PFSK-1 (cell line): ENCODE measurements around the gene PPFIBP1.

Source experiments
- POLR2AphosphoS5 ChIP-seq: IDR thresholded peaks from 2 replicates; pipeline ENCODE4 v1.6.1; 2012; ENCODE audit warnings: low read depth, mild to moderate bottlenecking, control low read depth, low read length, moderate library complexity
- REST ChIP-seq, 2 experiments: IDR thresholded peaks; 2 replicates each; pipeline versions ENCODE4 v1.6.1 to v1.8.0; 2011 to 2012; ENCODE audit warnings: low read depth in 2 of 2, low read length in 2 of 2, control low read depth in 1 of 2, inconsistent platforms in 1 of 2, mild to moderate bottlenecking in 1 of 2, moderate library complexity in 1 of 2; ENCODE audit not compliant: insufficient read depth in 1 of 2
- SIN3A ChIP-seq: IDR thresholded peaks from 2 replicates; pipeline ENCODE4 v1.6.1; 2012; ENCODE audit warnings: mild to moderate bottlenecking, low read length, moderate library complexity, borderline replicate concordance; ENCODE audit not compliant: insufficient read depth
- TAF1 ChIP-seq: IDR thresholded peaks from 2 replicates; pipeline ENCODE4 v1.6.1; 2012; ENCODE audit warnings: low read length, control low read depth, borderline replicate concordance; ENCODE audit not compliant: insufficient read depth

- TF ChIP-seq REST (IDR thresholded peaks at IDR 0.05; ENCODE audit: insufficient read depth in 1 of 2, low read depth in 2 of 2, low read length in 2 of 2), result no peak
- no peak for TF ChIP-seq TAF1
- TF ChIP-seq POLR2AphosphoS5, result no peak
- no peak for TF ChIP-seq SIN3A
These were observed 15.1 kb upstream of the PPFIBP1 start for GRCh38 chr12:27508736-27509431.
